MCF 10A (cell line): Measurements from ENCODE around the gene ITGAD. TPM values are rescaled to one million over a fixed set of nuclear protein-coding genes. Genes with fewer than 3 reads are reported as not detected.

Experiments
- BruUV-seq: library from RNA; stranded (reverse); fragments of 400-500 nt; replicated peaks from 2 replicates; lab custom pipeline; 2021; lab: Mats Ljungman, UMichigan
- CTCF ChIA-PET: fragments of 300-600 bp; sonication (Branson Sonifier 250); formaldehyde crosslinking; extraction: SDS; loops from one replicate; lab custom pipeline; 2021; ENCODE audit warnings: antibody characterized with exemption, inconsistent platforms; lab: Yijun Ruan, JAX
- POLR2A ChIA-PET: fragments of 300-600, 350-650 bp; sonication (Branson Sonifier 250); formaldehyde crosslinking; extraction: SDS; loops from one replicate; lab custom pipeline; 2020; ENCODE audit warnings: antibody characterized with exemption, inconsistent platforms; lab: Yijun Ruan, JAX
- DNase-seq: peaks from one replicate; pipeline ENCODE4 v3.0.0-alpha.2; 2018; ENCODE audit not compliant: unreplicated experiment
- H3K27ac Mint-ChIP-seq: one replicate; pipeline ENCODE4 v1.8.0; 2022; ENCODE audit warnings: mild to moderate bottlenecking, low read depth, mixed read lengths; ENCODE audit not compliant: unreplicated experiment
- H3K27me3 Mint-ChIP-seq: one replicate; pipeline ENCODE4 v1.8.0; 2022; ENCODE audit warnings: mixed read lengths; ENCODE audit not compliant: insufficient read depth, unreplicated experiment
- H3K36me3 Mint-ChIP-seq: one replicate; pipeline ENCODE4 v1.8.0; 2022; ENCODE audit warnings: mild to moderate bottlenecking, moderate library complexity, mixed read lengths; ENCODE audit not compliant: insufficient read depth, unreplicated experiment
- H3K4me1 Mint-ChIP-seq: one replicate; pipeline ENCODE4 v1.8.0; 2022; ENCODE audit warnings: mixed read lengths; ENCODE audit not compliant: insufficient read depth, unreplicated experiment
- H3K4me3 Mint-ChIP-seq: one replicate; pipeline ENCODE4 v1.8.0; 2022; ENCODE audit warnings: mild to moderate bottlenecking, moderate library complexity, mixed read lengths; ENCODE audit not compliant: unreplicated experiment
- H3K9me3 Mint-ChIP-seq: one replicate; pipeline ENCODE4 v1.8.0; 2022; ENCODE audit warnings: mixed read lengths; ENCODE audit not compliant: unreplicated experiment
- CTCF ChIP-seq: fragments of 200-600 bp; IDR thresholded peaks from one replicate; pipeline ENCODE4 v1.8.0; 2022; ENCODE audit warnings: antibody characterized with exemption, mild to moderate bottlenecking; ENCODE audit not compliant: unreplicated experiment
- intact Hi-C: fragments of 100-400 bp; cut with micrococcal nuclease; formaldehyde crosslinking; loops from 2 replicates; pipeline ENCODE4 v1.14.1; 2022
- total RNA-seq: library from RNA; stranded (reverse); gene quantifications from 2 replicates; pipeline ENCODE4 v1.2.3, GENCODE V29; 2022

Gene ITGAD
- total RNA-seq, 1 experiment from 2014 or later = not detected

GRCh38 chr16:31410082-31410481 is 16.9 kb downstream of the ITGAD start:
- no TSS peak for BruUV-seq

DNA sequence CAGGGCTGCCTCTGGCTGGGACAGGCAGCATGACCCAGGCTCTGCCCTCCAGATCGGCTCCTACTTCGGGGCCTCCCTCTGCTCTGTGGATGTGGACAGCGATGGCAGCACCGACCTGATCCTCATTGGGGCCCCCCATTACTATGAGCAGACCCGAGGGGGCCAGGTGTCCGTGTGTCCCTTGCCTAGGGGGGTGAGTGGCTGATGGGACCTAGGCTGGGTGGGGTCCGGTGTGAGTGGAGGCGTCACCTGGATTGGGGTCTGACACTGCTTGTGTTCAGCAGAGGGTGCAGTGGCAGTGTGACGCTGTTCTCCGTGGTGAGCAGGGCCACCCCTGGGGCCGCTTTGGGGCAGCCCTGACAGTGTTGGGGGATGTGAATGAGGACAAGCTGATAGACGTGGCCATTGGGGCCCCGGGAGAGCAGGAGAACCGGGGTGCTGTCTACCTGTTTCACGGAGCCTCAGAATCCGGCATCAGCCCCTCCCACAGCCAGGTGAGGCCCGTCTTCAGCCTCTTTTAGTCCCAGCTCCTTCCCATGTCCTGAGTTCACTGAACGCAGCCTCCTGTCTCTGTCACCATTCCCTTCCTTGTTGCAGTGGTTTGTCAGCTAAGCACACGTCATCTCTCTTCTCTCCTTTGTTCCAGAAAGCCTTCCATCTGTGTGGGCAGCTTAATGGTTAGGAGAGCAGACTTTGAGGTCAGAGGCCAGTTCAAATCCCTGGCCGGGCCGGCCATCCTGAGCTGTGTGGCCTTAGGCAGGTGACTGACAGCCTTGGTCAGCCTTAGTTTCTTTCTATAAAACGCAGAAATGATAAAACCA is 18.1 kb downstream of the ITGAD start:
- BruUV-seq = no TSS peak
- intact Hi-C loops = no loop called here

More at GRCh38 chr16:31410082-31410481, 16.9 kb downstream of the ITGAD start:
- DNase-seq = no peak
- ChIA-PET POLR2A (no interaction called here), CTCF (interaction anchor here (0.7 kb wide), 1 partner anchor 426 kb away, joined by 3 read pairs; no protein-coding TSS in a partner anchor)
- peaks cover 46% of the 10 kb centered on the region for H3K27me3 Mint-ChIP-seq
- no peaks in the 10 kb centered on the region for H3K4me1 Mint-ChIP-seq
- H3K4me3 Mint-ChIP-seq = no peak overlapping the region
- no peaks in the 10 kb centered on the region for H3K36me3 Mint-ChIP-seq
- no peak for TF ChIP-seq CTCF
- intact Hi-C loops = no loop called here
- no peaks in the 10 kb centered on the region for H3K9me3 Mint-ChIP-seq
- no peak overlapping the region for H3K27ac Mint-ChIP-seq

GRCh38 chr16:31412750-31413149 is 19.6 kb downstream of the ITGAD start:
- peaks cover 6% of the 10 kb centered on the region for H3K36me3 Mint-ChIP-seq
- no peaks in the 10 kb centered on the region for H3K4me1 Mint-ChIP-seq
- no TSS peak for BruUV-seq
- H3K27ac Mint-ChIP-seq = no peak overlapping the region
- CTCF ChIA-PET = no interaction called here
- no peak for TF ChIP-seq CTCF
- intact Hi-C loops = no loop called here
- no peaks in the 10 kb centered on the region for H3K9me3 Mint-ChIP-seq
- no peak overlapping the region for H3K4me3 Mint-ChIP-seq
- no peak for DNase-seq
- POLR2A ChIA-PET = interaction anchor here (0.6 kb wide), 1 partner anchor 508 kb away, joined by 3 read pairs; no protein-coding TSS in a partner anchor
- peaks cover 58% of the 10 kb centered on the region for H3K27me3 Mint-ChIP-seq

More for the DNA sequence above, 18.1 kb downstream of the ITGAD start:
- H3K4me3 Mint-ChIP-seq = no peak overlapping the region
- TF ChIP-seq CTCF = no peak
- no peaks in the 10 kb centered on the region for H3K9me3 Mint-ChIP-seq
- ChIA-PET POLR2A (no interaction called here), CTCF (interaction anchor here (0.6 kb wide), 1 partner anchor 161 kb away, joined by 3 read pairs; no protein-coding TSS in a partner anchor)
- no peaks in the 10 kb centered on the region for H3K4me1 Mint-ChIP-seq
- H3K36me3 Mint-ChIP-seq = peaks cover 2% of the 10 kb centered on the region
- no peak for DNase-seq
- peaks cover 58% of the 10 kb centered on the region for H3K27me3 Mint-ChIP-seq
- H3K27ac Mint-ChIP-seq = no peak overlapping the region

DNA sequence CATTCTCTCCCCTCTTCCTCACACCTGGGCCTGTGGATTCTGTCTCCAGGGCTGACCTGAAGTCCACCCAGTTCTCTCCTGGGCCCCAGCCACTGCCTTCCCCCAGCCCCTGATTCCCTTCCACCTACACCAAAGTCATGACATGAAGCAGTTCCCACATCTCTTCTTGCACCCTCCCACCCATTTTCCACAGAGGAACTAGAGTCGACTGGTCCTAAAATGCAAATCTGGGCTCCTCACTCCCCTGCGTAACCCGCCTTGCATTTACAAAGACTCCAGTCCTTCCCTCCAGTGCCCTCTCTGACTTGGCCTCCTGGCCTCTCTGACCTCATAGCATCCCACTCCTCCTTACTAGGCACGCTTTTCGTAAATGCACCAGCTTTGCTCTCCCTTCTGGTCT is 20.2 kb downstream of the ITGAD start:
- Mint-ChIP-seq H3K27me3 (peaks cover 54% of the 10 kb centered on the region), H3K9me3 (no peaks in the 10 kb centered on the region), H3K27ac (no peak overlapping the region), H3K36me3 (peaks cover 6% of the 10 kb centered on the region), H3K4me1 (no peaks in the 10 kb centered on the region), H3K4me3 (no peak overlapping the region)
- POLR2A ChIA-PET = no interaction called here
- no TSS peak for BruUV-seq
- CTCF ChIA-PET = no interaction called here
- intact Hi-C loops = no loop called here
- no peak for TF ChIP-seq CTCF
- no peak for DNase-seq
